ENCODE measurements around the gene SLC24A5.

SLC24A5 gene

DNA sequence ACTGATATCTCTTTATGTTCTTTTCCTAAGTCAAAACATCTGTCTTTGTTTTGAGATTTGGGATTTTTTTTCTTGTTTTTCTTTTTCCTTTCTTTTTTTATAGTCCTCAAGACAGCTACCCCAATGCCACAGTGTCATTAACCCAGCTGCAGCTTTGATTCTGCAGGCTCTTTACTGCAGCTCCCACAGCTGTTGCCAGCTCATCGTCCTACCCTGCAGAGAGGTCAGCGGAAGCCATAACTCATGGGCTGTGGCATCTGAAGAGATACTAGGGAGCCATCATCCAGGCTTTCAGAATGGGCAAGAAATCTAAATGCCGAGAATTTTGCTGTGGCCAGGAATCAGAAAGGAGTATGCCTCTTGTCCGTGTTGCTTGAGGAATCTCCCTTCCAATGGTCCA, 44.3 kb upstream of the SLC24A5 start:
- no peak for TF ChIP-seq SPI1 (IDR thresholded peaks at IDR 0.05; ENCODE audit: borderline replicate concordance, low read depth)
- TF ChIP-seq, protein P1, sequence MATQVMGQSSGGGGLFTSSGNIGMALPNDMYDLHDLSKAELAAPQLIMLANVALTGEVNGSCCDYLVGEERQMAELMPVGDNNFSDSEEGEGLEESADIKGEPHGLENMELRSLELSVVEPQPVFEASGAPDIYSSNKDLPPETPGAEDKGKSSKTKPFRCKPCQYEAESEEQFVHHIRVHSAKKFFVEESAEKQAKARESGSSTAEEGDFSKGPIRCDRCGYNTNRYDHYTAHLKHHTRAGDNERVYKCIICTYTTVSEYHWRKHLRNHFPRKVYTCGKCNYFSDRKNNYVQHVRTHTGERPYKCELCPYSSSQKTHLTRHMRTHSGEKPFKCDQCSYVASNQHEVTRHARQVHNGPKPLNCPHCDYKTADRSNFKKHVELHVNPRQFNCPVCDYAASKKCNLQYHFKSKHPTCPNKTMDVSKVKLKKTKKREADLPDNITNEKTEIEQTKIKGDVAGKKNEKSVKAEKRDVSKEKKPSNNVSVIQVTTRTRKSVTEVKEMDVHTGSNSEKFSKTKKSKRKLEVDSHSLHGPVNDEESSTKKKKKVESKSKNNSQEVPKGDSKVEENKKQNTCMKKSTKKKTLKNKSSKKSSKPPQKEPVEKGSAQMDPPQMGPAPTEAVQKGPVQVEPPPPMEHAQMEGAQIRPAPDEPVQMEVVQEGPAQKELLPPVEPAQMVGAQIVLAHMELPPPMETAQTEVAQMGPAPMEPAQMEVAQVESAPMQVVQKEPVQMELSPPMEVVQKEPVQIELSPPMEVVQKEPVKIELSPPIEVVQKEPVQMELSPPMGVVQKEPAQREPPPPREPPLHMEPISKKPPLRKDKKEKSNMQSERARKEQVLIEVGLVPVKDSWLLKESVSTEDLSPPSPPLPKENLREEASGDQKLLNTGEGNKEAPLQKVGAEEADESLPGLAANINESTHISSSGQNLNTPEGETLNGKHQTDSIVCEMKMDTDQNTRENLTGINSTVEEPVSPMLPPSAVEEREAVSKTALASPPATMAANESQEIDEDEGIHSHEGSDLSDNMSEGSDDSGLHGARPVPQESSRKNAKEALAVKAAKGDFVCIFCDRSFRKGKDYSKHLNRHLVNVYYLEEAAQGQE (IDR thresholded peaks at IDR 0.05; ENCODE audit: insufficient replicate concordance, low read depth), result no peak
- no peak for TF ChIP-seq GABPA (IDR thresholded peaks at IDR 0.05; ENCODE audit: low read depth)
- no peak for TF ChIP-seq POLR2AphosphoS5 (IDR thresholded peaks at IDR 0.05; ENCODE audit: low read depth)
- TF ChIP-seq, protein P2, sequence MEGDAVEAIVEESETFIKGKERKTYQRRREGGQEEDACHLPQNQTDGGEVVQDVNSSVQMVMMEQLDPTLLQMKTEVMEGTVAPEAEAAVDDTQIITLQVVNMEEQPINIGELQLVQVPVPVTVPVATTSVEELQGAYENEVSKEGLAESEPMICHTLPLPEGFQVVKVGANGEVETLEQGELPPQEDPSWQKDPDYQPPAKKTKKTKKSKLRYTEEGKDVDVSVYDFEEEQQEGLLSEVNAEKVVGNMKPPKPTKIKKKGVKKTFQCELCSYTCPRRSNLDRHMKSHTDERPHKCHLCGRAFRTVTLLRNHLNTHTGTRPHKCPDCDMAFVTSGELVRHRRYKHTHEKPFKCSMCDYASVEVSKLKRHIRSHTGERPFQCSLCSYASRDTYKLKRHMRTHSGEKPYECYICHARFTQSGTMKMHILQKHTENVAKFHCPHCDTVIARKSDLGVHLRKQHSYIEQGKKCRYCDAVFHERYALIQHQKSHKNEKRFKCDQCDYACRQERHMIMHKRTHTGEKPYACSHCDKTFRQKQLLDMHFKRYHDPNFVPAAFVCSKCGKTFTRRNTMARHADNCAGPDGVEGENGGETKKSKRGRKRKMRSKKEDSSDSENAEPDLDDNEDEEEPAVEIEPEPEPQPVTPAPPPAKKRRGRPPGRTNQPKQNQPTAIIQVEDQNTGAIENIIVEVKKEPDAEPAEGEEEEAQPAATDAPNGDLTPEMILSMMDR (IDR thresholded peaks at IDR 0.05; ENCODE audit: insufficient read depth, low read length), result no peak
- H3K27ac ChIP-seq (replicated peaks), result no peak overlapping the region
- DNase-seq (ENCODE audit: low read depth in 1 of 2, low spot score in 1 of 2), result no peak
- H3K4me3 ChIP-seq (replicated peaks; ENCODE audit: insufficient read depth, low read length), result no peak overlapping the region
- peaks cover 7% of the 10 kb centered on the region for H3K27me3 ChIP-seq (ENCODE audit: insufficient read depth, poor library complexity, severe bottlenecking)

DNA sequence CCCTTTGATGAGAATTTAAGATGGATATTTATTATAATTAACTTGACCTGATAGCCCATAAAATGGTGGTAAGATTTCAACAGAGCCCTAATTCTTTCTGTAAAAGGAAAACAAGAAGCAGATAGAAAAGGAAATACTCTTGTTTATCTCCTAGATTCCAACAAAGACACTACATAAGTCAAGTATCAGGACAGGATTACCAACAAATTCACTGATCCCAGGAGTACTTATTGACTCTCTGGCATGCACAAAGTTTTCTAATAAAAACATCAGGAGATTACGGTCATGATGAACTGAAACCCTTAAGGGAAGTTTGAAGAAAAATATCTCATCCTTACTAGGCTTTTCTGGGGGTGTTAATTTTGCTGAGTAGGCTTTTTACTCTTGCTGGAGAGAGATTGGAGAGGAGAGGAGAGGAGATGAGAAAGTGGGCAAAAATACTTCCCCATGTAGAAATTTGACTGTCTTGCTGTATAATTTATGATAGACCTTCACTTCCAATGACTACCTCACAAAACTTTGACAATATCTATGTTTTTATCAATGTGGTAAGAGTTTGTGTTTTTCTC, 43.1 kb upstream of the SLC24A5 start:
- Histone ChIP-seq H3K27me3 (ENCODE audit: insufficient read depth, poor library complexity, severe bottlenecking) (peaks cover 7% of the 10 kb centered on the region), H3K4me3 (replicated peaks; ENCODE audit: insufficient read depth, low read length) (no peak overlapping the region), H3K27ac (replicated peaks) (no peak overlapping the region)
- TF ChIP-seq POLR2AphosphoS5 (IDR thresholded peaks at IDR 0.05; ENCODE audit: low read depth), result no peak
- TF ChIP-seq GABPA (IDR thresholded peaks at IDR 0.05; ENCODE audit: low read depth), result no peak
- TF ChIP-seq, protein P2 (IDR thresholded peaks at IDR 0.05; ENCODE audit: insufficient read depth, low read length), result no peak
- TF ChIP-seq SPI1 (IDR thresholded peaks at IDR 0.05; ENCODE audit: borderline replicate concordance, low read depth), result no peak
- TF ChIP-seq, protein P1 (IDR thresholded peaks at IDR 0.05; ENCODE audit: insufficient replicate concordance, low read depth), result no peak
- no peak for DNase-seq (ENCODE audit: low read depth in 1 of 2, low spot score in 1 of 2)

DNA sequence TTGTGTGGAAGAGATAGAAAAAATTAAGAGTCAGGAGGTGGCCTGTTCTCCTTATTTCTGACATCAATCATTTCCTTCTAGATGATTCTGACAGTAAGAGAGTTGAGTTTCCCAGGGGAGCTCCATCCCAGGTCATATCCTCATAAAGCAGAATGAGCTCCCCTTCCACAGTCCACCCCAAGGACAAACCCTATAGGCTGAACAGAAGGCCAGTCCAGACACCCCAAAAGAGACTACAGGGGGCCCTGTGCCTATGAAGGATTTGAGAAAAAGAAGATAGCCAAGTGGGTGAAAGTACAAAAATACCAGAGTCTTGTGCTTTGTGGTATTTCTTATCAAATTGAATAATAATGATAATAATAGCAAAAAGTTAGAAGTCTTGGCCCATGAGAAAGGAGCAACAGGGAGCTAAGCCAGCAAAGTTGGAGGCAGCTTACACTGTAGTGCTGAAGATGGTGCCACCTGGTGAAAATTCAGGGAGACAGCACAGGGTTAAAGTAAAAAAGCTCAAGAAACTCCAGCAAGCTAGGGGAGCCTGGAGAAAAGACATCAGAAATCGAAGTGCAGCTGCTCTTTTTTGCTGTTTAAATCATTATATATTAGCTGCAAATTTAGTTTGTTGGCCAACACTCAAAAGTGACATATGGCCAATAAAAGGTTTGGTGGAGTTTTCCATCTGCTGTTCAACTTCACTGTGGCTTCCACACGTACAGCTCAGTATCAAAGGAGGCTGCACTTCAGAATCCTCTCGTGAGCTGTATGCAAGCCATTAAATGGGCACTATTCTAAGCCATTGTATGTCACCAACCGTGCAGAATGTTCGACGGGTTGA, 35.8 kb upstream of the SLC24A5 start:
- no peak for DNase-seq (ENCODE audit: low read depth in 1 of 2, low spot score in 1 of 2)
- Histone ChIP-seq H3K27me3 (ENCODE audit: insufficient read depth, poor library complexity, severe bottlenecking) (no peaks in the 10 kb centered on the region), H3K27ac (replicated peaks) (no peak overlapping the region), H3K4me3 (replicated peaks; ENCODE audit: insufficient read depth, low read length) (no peak overlapping the region)
- TF ChIP-seq, protein P1 (IDR thresholded peaks at IDR 0.05; ENCODE audit: insufficient replicate concordance, low read depth), result no peak
- no peak for TF ChIP-seq SPI1 (IDR thresholded peaks at IDR 0.05; ENCODE audit: borderline replicate concordance, low read depth)
- TF ChIP-seq GABPA (IDR thresholded peaks at IDR 0.05; ENCODE audit: low read depth), result no peak
- TF ChIP-seq, protein P2 (IDR thresholded peaks at IDR 0.05; ENCODE audit: insufficient read depth, low read length), result no peak
- TF ChIP-seq POLR2AphosphoS5 (IDR thresholded peaks at IDR 0.05; ENCODE audit: low read depth), result no peak

Measured in HL-60 (cell line).